Ascending aorta (tissue), 2 donors: Measurements from ENCODE around the gene ATP8A2. TPM values are rescaled to one million over a fixed set of nuclear protein-coding genes. Genes with fewer than 3 reads are reported as not detected.

ENCODE experiments used
- DNase-seq, 2 donors: peaks; one replicate each; pipeline ENCODE4 v3.0.0-alpha.2; 2019; ENCODE audit warnings: low spot score in 2 of 2
- H3K27ac ChIP-seq, 2 donors: fragments of 200-600 bp; sonication (generic); one replicate each; pipeline ENCODE4 v1.5.1; 2016 to 2017; ENCODE audit warnings: mild to moderate bottlenecking in 1 of 2
- H3K27me3 ChIP-seq: fragments of 200-600 bp; sonication (generic); one replicate; pipeline ENCODE4 v1.5.1; 2017
- H3K36me3 ChIP-seq, 2 donors: fragments of 200-600 bp; sonication (generic); one replicate each; pipeline ENCODE4 v1.5.1; 2016
- H3K4me1 ChIP-seq, 2 donors: fragments of 200-600 bp; sonication (generic); one replicate each; pipeline ENCODE4 v1.5.1; 2016 to 2017; ENCODE audit warnings: mild to moderate bottlenecking in 1 of 2
- H3K4me3 ChIP-seq, 2 donors: fragments of 200-600 bp; sonication (generic); one replicate each; pipeline ENCODE4 v1.5.1; 2016 to 2017; ENCODE audit warnings: mild to moderate bottlenecking in 1 of 2
- H3K9me3 ChIP-seq, 2 donors: fragments of 200-600 bp; sonication (generic); one replicate each; pipeline ENCODE4 v1.5.1; 2016
- intact Hi-C: fragments of 100-400 bp; cut with DNase I; formaldehyde crosslinking; loops from one replicate; pipeline ENCODE4 v1.15.1; 2023
- total RNA-seq: library from RNA; depleted of rRNA; stranded (reverse); fragments of >200 nt; gene quantifications from one replicate; pipeline ENCODE4 v1.1.0, GENCODE V29; 2016
- TF ChIP-seq, protein P1 (sequence below), 3 experiments: fragments of 200-600 bp in 2 of 3; fragments of 450-650 bp in 1 of 3; sonication (generic) in 2 of 3; IDR thresholded peaks; one replicate each; pipeline ENCODE4 v1.5.1; 2016 to 2019; ENCODE audit warnings: antibody characterized with exemption in 3 of 3, mild to moderate bottlenecking in 1 of 3, moderate library complexity in 1 of 3

Gene ATP8A2
- total RNA-seq, 1 donor from 2014 or later = under 0.01 TPM

DNA sequence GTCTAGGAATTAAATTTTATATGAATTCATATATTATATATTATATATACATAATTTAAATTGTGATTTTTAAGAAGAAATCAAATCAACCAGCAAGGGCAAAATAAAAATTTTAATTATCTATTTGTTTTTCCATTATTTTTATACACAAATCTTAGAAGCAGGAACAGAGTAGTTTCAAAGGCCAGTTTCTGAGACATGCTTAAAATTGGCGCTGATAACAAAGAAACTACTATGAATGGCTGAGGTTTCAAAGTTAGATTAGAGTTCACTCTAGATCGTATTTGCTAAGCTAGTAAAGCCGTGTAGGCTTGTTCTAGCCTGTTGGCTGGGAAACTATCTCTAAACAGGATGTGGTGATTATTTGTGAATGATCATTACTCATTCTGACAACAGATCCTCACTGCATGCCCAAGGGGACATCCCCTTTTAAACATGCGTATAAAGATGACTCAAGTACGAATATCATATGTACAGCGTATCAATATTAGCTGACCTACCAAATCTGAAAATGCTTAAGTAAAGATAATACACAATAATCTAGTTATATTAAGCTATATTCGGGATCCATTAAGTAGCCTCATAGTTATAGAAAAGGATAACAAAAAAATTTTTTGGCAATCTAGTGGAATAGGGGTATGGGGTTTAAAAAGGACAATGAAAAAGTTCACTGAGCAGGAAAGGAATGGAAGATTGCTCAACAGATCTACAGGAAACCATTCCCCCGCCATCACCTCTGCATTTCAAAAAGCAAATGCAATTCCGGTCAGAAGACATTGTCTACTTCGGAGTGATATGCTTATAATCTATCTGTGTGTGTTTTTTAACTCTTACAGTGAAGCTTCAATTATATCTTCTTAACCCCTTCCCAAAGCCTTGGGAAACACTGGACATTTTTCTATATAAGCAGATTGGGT lies 529.9 kb downstream of the ATP8A2 start:
- no peaks in the 10 kb centered on the region for H3K27me3 ChIP-seq
- intact Hi-C loops = no loop called here
- H3K9me3 ChIP-seq = no peaks in the 10 kb centered on the region
- no peaks in the 10 kb centered on the region for H3K36me3 ChIP-seq
- DNase-seq = no peak
- no peak overlapping the region for H3K27ac ChIP-seq
- no peak overlapping the region for H3K4me3 ChIP-seq
- H3K4me1 ChIP-seq = no peaks in the 10 kb centered on the region
- TF ChIP-seq, protein P1, sequence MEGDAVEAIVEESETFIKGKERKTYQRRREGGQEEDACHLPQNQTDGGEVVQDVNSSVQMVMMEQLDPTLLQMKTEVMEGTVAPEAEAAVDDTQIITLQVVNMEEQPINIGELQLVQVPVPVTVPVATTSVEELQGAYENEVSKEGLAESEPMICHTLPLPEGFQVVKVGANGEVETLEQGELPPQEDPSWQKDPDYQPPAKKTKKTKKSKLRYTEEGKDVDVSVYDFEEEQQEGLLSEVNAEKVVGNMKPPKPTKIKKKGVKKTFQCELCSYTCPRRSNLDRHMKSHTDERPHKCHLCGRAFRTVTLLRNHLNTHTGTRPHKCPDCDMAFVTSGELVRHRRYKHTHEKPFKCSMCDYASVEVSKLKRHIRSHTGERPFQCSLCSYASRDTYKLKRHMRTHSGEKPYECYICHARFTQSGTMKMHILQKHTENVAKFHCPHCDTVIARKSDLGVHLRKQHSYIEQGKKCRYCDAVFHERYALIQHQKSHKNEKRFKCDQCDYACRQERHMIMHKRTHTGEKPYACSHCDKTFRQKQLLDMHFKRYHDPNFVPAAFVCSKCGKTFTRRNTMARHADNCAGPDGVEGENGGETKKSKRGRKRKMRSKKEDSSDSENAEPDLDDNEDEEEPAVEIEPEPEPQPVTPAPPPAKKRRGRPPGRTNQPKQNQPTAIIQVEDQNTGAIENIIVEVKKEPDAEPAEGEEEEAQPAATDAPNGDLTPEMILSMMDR (IDR thresholded peaks at IDR 0.05) = no peak

DNA sequence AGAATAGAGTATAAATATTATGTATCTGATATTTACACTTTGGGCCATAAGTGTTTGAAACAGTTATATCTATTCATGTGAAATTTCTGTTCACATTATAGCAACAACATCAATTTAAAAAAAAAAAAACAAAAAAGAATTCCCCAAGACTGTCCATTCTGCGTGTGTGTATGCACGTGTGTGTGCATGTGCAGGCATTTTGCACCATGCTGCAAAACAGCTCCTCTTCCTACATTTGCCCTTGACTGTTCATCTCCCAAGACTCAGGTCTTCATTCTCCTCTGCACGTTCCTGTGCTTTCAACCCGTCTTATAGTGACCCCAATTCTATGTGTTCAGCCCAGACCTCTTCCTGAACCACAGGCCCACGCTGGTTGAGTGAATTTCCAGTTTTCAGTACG lies 530.7 kb downstream of the ATP8A2 start:
- no peaks in the 10 kb centered on the region for H3K4me1 ChIP-seq
- no peaks in the 10 kb centered on the region for H3K27me3 ChIP-seq
- H3K36me3 ChIP-seq = no peaks in the 10 kb centered on the region
- H3K4me3 ChIP-seq = no peak overlapping the region
- TF ChIP-seq, protein P1 (IDR thresholded peaks at IDR 0.05) = no peak
- no peaks in the 10 kb centered on the region for H3K9me3 ChIP-seq
- no peak for DNase-seq
- no peak overlapping the region for H3K27ac ChIP-seq
- intact Hi-C loops = no loop called here

DNA sequence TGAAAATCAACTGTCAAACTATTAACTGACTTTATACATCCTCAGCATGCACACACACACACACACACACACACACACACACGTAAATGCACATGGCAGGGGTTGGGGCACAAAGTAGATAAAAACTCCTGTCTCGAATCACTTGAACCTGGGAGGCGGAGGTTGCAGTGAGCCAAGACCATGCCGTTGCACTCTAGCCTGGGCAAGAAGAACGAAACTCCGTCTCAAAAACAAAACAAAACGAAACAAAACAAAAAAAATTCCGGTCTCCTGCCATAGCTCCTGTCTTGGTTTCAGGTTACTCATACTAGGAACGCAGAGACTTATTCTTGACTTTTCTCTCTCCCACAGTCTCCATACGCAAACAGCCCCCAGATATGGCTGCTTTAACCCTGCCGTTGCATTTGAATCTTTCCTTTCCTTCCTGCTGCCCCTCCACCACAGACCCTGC lies 531.1 kb downstream of the ATP8A2 start:
- no peak for DNase-seq
- Histone ChIP-seq H3K36me3 (no peaks in the 10 kb centered on the region), H3K27me3 (no peaks in the 10 kb centered on the region), H3K4me1 (no peaks in the 10 kb centered on the region), H3K4me3 (no peak overlapping the region), H3K27ac (no peak overlapping the region), H3K9me3 (no peaks in the 10 kb centered on the region)
- intact Hi-C loops = no loop called here
- TF ChIP-seq, protein P1 (IDR thresholded peaks at IDR 0.05) = no peak

- Histone ChIP-seq H3K27ac (no peak overlapping the region), H3K4me1 (no peaks in the 10 kb centered on the region), H3K27me3 (no peaks in the 10 kb centered on the region), H3K4me3 (no peak overlapping the region), H3K36me3 (no peaks in the 10 kb centered on the region), H3K9me3 (no peaks in the 10 kb centered on the region)
- intact Hi-C loops = no loop called here
- DNase-seq = no peak
- TF ChIP-seq, protein P1 (IDR thresholded peaks at IDR 0.05) = no peak
Measured at GRCh38 chr13:25904830-25905229, 533.1 kb downstream of the ATP8A2 start.

- Histone ChIP-seq H3K4me1 (no peaks in the 10 kb centered on the region), H3K27me3 (no peaks in the 10 kb centered on the region), H3K27ac (no peak overlapping the region), H3K36me3 (no peaks in the 10 kb centered on the region), H3K4me3 (no peak overlapping the region), H3K9me3 (no peaks in the 10 kb centered on the region)
- intact Hi-C loops = no loop called here
- TF ChIP-seq, protein P1 (IDR thresholded peaks at IDR 0.05) = no peak
- DNase-seq = no peak
Measured at GRCh38 chr13:25905611-25906010, 533.8 kb downstream of the ATP8A2 start.
